HG02981 (cell line): Measurements from ENCODE around the gene ATG13.
A peak's percentile ranks its signal among the peaks of the same experiment; 100 is the strongest.
"Not testable (repeated sequence)": the region's sequence is repeated elsewhere in the genome, so short reads cannot be mapped to it uniquely, and the experiment has no call there.

Source experiments
- ATAC-seq: cut with Tn5 transposase; IDR thresholded peaks from one replicate; pipeline ENCODE4 v1.9.1; 2021; ENCODE audit warnings: mild to moderate bottlenecking, moderate library complexity; ENCODE audit not compliant: unreplicated experiment

ATG13 gene

GRCh38 chr11:46617134-46617971, at the start of gene ATG13, which contains the start of gene HARBI1:
Gene ATG13 (plus strand): TSS chr11:46617553. CDS start chr11:46644292, 26,739 bp downstream.
Gene HARBI1 (minus strand): TSS chr11:46617227. CDS start chr11:46616237, 990 bp downstream.
- peak; percentile 95 for ATAC-seq

- no peak for ATAC-seq
Measured at GRCh38 chr11:46570790-46571398, 46.5 kb upstream of the ATG13 start.

GRCh38 chr11:46574656-46575055, 42.7 kb upstream of the ATG13 start:
- no peak for ATAC-seq

- ATAC-seq, result no peak
Measured at GRCh38 chr11:46577058-46577457, 40.3 kb upstream of the ATG13 start.

- ATAC-seq, result no peak
Measured at GRCh38 chr11:46582588-46582987, 34.8 kb upstream of the ATG13 start.

GRCh38 chr11:46583513-46583912, 33.8 kb upstream of the ATG13 start:
- not testable (repeated sequence) for ATAC-seq

GRCh38 chr11:46588131-46588530, 29.2 kb upstream of the ATG13 start:
- no peak for ATAC-seq

GRCh38 chr11:46588915-46589314, 28.4 kb upstream of the ATG13 start:
- no peak for ATAC-seq

- ATAC-seq, result no peak
Measured at GRCh38 chr11:46590740-46591605, 26.4 kb upstream of the ATG13 start.

GRCh38 chr11:46593550-46594373, 23.6 kb upstream of the ATG13 start, which contains the start of gene AMBRA1:
Gene AMBRA1 (minus strand): TSS chr11:46594023. CDS start chr11:46548380, 45,643 bp downstream.
- ATAC-seq, result peak; percentile 66

- ATAC-seq, result no peak
Measured at GRCh38 chr11:46594374-46594700, 23.0 kb upstream of the ATG13 start.

- ATAC-seq, result no peak
Measured at GRCh38 chr11:46594785-46595184, 22.6 kb upstream of the ATG13 start.

GRCh38 chr11:46597155-46597554, 20.2 kb upstream of the ATG13 start:
- no peak for ATAC-seq

- ATAC-seq, result no peak
Measured at GRCh38 chr11:46597609-46598219, 19.6 kb upstream of the ATG13 start.

- no peak for ATAC-seq
Measured at GRCh38 chr11:46599340-46600193, 17.8 kb upstream of the ATG13 start.

GRCh38 chr11:46600194-46600960, 17.0 kb upstream of the ATG13 start:
- no peak for ATAC-seq

GRCh38 chr11:46601129-46601528, 16.2 kb upstream of the ATG13 start:
- no peak for ATAC-seq

- no peak for ATAC-seq
Measured at GRCh38 chr11:46603704-46604308, 13.5 kb upstream of the ATG13 start.
